Karpas-422 (cell line): Measurements from ENCODE around the gene ZNF330. TPM values are rescaled to one million over a fixed set of nuclear protein-coding genes. Genes with fewer than 3 reads are reported as not detected.
"Not testable (repeated sequence)": the region's sequence is repeated elsewhere in the genome, so short reads cannot be mapped to it uniquely, and the experiment has no call there.

ENCODE experiments used
- DNase-seq: peaks from one replicate; pipeline ENCODE4 v3.0.0-alpha.2; 2015
- H2AFZ ChIP-seq: fragments of 200-600 bp; sonication (generic); 2 replicates; pipeline ENCODE4 v1.6.1; 2014; ENCODE audit warnings: antibody characterized with exemption, low read length, mixed read lengths
- H3K27ac ChIP-seq: fragments of 200-600 bp; sonication (generic); 2 replicates; pipeline ENCODE4 v1.5.1; 2014; ENCODE audit warnings: mild to moderate bottlenecking, low read length, moderate library complexity
- H3K27me3 ChIP-seq: fragments of 200-600 bp; sonication (generic); 2 replicates; pipeline ENCODE4 v1.6.1; 2014; ENCODE audit warnings: low read length, mixed read lengths
- H3K36me3 ChIP-seq: fragments of 200-600 bp; sonication (generic); 2 replicates; pipeline ENCODE4 v1.6.1; 2014; ENCODE audit warnings: low read length, mixed read lengths; ENCODE audit not compliant: insufficient read depth
- H3K4me1 ChIP-seq: fragments of 200-600 bp; sonication (generic); 2 replicates; pipeline ENCODE4 v1.6.1; 2014; ENCODE audit warnings: mild to moderate bottlenecking, low read length, mixed read lengths
- H3K4me2 ChIP-seq: fragments of 200-600 bp; sonication (generic); 2 replicates; pipeline ENCODE4 v1.6.1; 2014; ENCODE audit warnings: low read length, low read depth, mild to moderate bottlenecking; ENCODE audit not compliant: poor library complexity, severe bottlenecking
- H3K4me3 ChIP-seq: fragments of 200-600 bp; sonication (generic); 2 replicates; pipeline ENCODE4 v1.5.1; 2014; ENCODE audit warnings: mild to moderate bottlenecking, antibody characterized with exemption, low read length, mixed read lengths
- H3K79me2 ChIP-seq: fragments of 200-600 bp; sonication (generic); 2 replicates; pipeline ENCODE4 v1.6.1; 2014; ENCODE audit warnings: mild to moderate bottlenecking, low read length, mixed read lengths
- H3K9ac ChIP-seq: fragments of 200-600 bp; sonication (generic); 2 replicates; pipeline ENCODE4 v1.6.0; 2014; ENCODE audit warnings: low read length
- H3K9me2 ChIP-seq: fragments of 200-600 bp; sonication (generic), shearing (Covaris generic); replicated peaks from 2 replicates; pipeline ENCODE4 v1.6.0; 2014; ENCODE audit warnings: mild to moderate bottlenecking, low read length, moderate library complexity; ENCODE audit not compliant: insufficient read depth
- H3K9me3 ChIP-seq: fragments of 300-700, 200-600 bp; sonication (generic); 2 replicates; pipeline ENCODE4 v1.6.1; 2014; ENCODE audit warnings: low read length, mixed read lengths
- H4K20me1 ChIP-seq: fragments of 200-600 bp; sonication (generic); 2 replicates; pipeline ENCODE4 v1.6.1; 2014; ENCODE audit warnings: mild to moderate bottlenecking, antibody characterized with exemption, low read length, low read depth; ENCODE audit not compliant: insufficient read depth
- total RNA-seq: library from RNA; depleted of rRNA; stranded (reverse); fragments of >200 nt; shearing (Covaris generic); gene quantifications from 2 replicates; pipeline ENCODE4 v1.2.3, GENCODE V29; 2014; ENCODE audit warnings: low replicate concordance

The ZNF330 gene
- total RNA-seq, 1 experiment from 2014 or later: 53.6 TPM

DNA sequence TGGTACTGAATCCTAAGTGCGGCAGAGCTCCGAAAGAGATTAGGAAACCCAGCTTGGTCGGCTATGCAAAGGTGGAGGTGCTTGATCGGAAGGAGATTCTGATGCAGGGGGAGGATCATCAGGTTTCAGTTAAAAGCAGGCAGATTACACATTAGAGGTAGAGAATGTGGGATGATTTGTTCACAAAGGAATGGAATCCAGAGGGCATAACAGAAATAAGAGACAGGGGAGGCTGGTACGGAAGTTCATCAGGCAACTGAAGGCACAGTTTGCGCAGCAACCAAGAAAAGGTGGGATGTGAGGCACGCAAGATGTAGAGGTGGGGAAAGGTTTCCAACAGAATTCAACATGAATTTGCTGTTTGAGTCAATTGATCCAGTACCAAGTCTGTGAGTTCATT lies 424 bp upstream of the ZNF330 start:
- Histone ChIP-seq H2AFZ (peak overlapping the region; percentile 78), H3K36me3 (peaks cover 26% of the 10 kb centered on the region), H3K79me2 (peaks cover 45% of the 10 kb centered on the region), H3K4me3 (peak overlapping the region; percentile 90), H3K4me2 (peak overlapping the region; percentile 72), H3K27ac (no peak overlapping the region), H4K20me1 (peaks cover 9% of the 10 kb centered on the region; the same call in 1 of the 2 replicates), H3K9me3 (no peaks in the 10 kb centered on the region), H3K9me2 (no peaks in the 10 kb centered on the region), H3K4me1 (peaks cover 14% of the 10 kb centered on the region), H3K9ac (no peak overlapping the region), H3K27me3 (no peaks in the 10 kb centered on the region)
- no peak for DNase-seq

DNA sequence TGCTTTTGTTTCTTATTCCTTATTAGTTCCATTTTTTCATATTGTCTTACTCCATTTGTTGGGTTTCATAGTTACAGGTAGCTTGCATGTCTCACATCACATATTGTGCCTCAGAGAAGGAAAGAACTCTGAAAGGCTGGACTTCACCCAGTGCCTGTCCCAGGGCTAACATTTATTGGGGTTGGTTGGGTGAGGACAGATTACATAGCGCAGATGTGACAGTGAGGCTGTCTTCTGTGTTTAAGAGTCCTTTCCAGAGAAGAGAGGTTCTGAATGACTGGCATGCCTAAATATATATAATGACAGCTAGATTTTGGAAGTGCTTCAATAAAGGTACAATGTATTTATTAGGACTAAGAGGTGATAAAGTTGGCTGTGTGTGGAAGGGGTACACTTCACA lies 2.7 kb downstream of the ZNF330 start:
- H3K4me2 ChIP-seq: no peak overlapping the region
- DNase-seq: no peak

DNA sequence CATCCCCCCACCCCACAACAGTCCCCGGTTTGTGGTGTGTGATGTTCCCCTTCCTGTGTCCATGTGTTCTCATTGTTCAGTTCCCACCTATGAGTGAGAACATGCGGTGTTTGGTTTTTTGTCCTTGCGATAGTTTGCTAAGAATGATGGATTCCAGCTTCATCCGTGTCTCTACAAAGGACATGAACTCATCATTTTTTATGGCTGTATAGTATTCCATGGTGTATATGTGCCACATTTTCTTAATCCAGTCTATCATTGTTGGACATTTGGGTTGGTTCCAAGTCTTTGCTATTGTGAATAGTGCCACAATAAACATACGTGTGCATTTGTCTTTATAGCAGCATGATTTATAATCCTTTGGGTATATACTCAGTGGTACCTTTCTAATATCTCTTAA lies 6.6 kb downstream of the ZNF330 start:
- Histone ChIP-seq H3K79me2 (peaks cover 54% of the 10 kb centered on the region), H3K36me3 (peaks cover 78% of the 10 kb centered on the region)
- not testable (repeated sequence) for H3K9me3 ChIP-seq, H2AFZ ChIP-seq, H3K27ac ChIP-seq, H3K27me3 ChIP-seq, H3K4me2 ChIP-seq, H3K9ac ChIP-seq, H3K4me1 ChIP-seq, H3K9me2 ChIP-seq, H3K4me3 ChIP-seq, DNase-seq, H4K20me1 ChIP-seq

More for the DNA sequence above, 2.7 kb downstream of the ZNF330 start:
- H3K4me1 ChIP-seq: peaks cover 14% of the 10 kb centered on the region
- H3K4me3 ChIP-seq: no peak overlapping the region
- peaks cover 9% of the 10 kb centered on the region; the same call in 1 of the 2 replicates for H4K20me1 ChIP-seq
- H3K79me2 ChIP-seq: peaks cover 64% of the 10 kb centered on the region
- peaks cover 52% of the 10 kb centered on the region for H3K36me3 ChIP-seq
- no peaks in the 10 kb centered on the region for H3K27me3 ChIP-seq
- no peak overlapping the region for H3K9ac ChIP-seq
- no peaks in the 10 kb centered on the region for H3K9me2 ChIP-seq
- H2AFZ ChIP-seq: no peak overlapping the region
- no peak overlapping the region for H3K27ac ChIP-seq
- H3K9me3 ChIP-seq: no peaks in the 10 kb centered on the region

DNA sequence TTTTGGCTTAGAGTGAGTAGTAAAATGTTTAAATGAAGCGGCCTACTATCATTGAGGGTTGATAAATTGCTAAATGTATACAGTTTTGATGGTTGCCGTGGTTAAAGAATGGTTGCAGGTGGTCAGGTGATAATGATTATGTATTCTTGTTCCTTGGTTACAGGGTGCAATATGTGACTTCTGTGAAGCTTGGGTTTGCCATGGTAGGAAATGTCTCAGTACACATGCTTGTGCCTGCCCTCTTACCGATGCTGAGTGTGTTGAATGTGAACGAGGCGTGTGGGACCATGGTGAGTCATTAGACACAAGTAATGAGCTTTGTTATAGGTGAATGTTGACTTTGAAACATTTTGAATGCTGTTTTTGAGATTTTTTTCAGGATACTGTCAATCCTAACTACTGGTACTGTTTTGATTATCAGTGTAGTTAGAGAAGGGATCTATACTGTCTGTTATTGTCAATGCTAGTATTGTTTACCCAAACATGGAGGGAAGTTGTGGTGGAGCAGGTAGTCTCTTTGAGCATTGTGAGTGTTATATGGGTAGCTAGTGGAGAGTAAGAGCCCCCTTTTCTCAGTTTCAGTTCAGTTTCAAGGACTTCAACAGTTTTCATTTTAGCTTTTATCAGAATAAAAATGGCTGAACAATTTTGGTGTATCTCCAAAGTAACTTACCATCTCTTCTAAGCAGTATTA lies 8.9 kb downstream of the ZNF330 start:
- Histone ChIP-seq H3K4me1 (no peaks in the 10 kb centered on the region), H3K27ac (no peak overlapping the region), H3K9me2 (no peaks in the 10 kb centered on the region), H2AFZ (no peak overlapping the region), H3K4me2 (no peak overlapping the region), H3K9ac (no peak overlapping the region), H3K9me3 (no peaks in the 10 kb centered on the region), H4K20me1 (no peaks in the 10 kb centered on the region), H3K4me3 (no peak overlapping the region), H3K36me3 (peaks cover 79% of the 10 kb centered on the region), H3K27me3 (no peaks in the 10 kb centered on the region), H3K79me2 (peaks cover 31% of the 10 kb centered on the region)
- no peak for DNase-seq

DNA sequence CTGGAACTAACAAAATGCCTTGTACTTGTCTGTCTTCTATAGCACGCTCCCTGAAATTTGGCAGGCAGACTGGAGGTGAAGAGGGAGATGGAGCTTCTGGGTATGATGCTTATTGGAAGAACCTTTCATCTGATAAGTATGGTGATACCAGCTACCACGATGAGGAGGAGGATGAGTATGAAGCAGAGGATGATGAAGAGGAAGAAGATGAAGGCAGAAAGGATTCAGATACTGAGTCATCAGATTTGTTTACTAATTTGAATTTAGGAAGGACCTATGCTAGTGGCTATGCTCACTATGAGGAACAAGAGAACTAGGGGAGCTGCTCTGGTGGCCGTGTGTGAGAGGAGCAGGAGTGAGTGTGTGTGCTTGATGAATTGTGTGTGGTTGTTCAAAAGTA lies 13.0 kb downstream of the ZNF330 start:
- H3K36me3 ChIP-seq: peaks cover 47% of the 10 kb centered on the region
- no peaks in the 10 kb centered on the region for H3K9me3 ChIP-seq
- H3K27ac ChIP-seq: no peak overlapping the region
- H3K79me2 ChIP-seq: peaks cover 3% of the 10 kb centered on the region; the same call in 1 of the 2 replicates
- H3K4me2 ChIP-seq: no peak overlapping the region
- no peak overlapping the region for H2AFZ ChIP-seq
- no peaks in the 10 kb centered on the region for H3K9me2 ChIP-seq
- H3K9ac ChIP-seq: no peak overlapping the region
- H3K4me1 ChIP-seq: no peaks in the 10 kb centered on the region
- H4K20me1 ChIP-seq: no peaks in the 10 kb centered on the region
- no peak overlapping the region for H3K4me3 ChIP-seq
- no peaks in the 10 kb centered on the region for H3K27me3 ChIP-seq
- no peak for DNase-seq

- Histone ChIP-seq H3K9me3 (no peaks in the 10 kb centered on the region), H3K27ac (no peak overlapping the region), H3K4me3 (no peak overlapping the region), H4K20me1 (no peaks in the 10 kb centered on the region), H3K9me2 (no peaks in the 10 kb centered on the region), H3K4me2 (no peak overlapping the region), H3K27me3 (no peaks in the 10 kb centered on the region), H2AFZ (no peak overlapping the region), H3K36me3 (peaks cover 16% of the 10 kb centered on the region), H3K4me1 (no peaks in the 10 kb centered on the region), H3K79me2 (no peaks in the 10 kb centered on the region), H3K9ac (no peak overlapping the region)
- DNase-seq: no peak
Measured at GRCh38 chr4:141238186-141238585, 17.5 kb downstream of the ZNF330 start.

DNA sequence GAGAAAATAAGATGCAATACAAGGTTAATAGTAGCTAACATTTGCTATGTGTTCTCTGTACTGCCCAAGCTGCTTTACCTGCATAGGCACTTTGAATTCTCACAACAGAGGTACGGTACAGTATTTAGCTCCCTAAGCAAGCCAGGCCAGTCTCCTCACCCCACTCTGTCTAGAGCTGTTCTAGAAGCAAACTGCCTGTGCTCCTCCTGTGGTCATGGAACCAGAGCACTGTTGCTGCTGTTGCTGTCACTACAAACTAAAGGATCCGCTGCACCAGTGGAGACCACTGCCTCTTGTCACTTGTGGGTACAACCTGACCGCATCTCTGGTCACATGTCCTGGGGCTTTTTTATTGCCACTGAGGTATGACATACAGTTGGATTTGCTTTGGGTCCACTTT lies 19.6 kb downstream of the ZNF330 start:
- H3K9me3 ChIP-seq: no peaks in the 10 kb centered on the region
- no peaks in the 10 kb centered on the region for H4K20me1 ChIP-seq
- H3K4me2 ChIP-seq: no peak overlapping the region
- no peaks in the 10 kb centered on the region for H3K27me3 ChIP-seq
- H3K27ac ChIP-seq: no peak overlapping the region
- H2AFZ ChIP-seq: no peak overlapping the region
- no peak for DNase-seq
- no peak overlapping the region for H3K4me3 ChIP-seq
- no peaks in the 10 kb centered on the region for H3K9me2 ChIP-seq
- no peaks in the 10 kb centered on the region for H3K4me1 ChIP-seq
- no peaks in the 10 kb centered on the region for H3K36me3 ChIP-seq
- H3K79me2 ChIP-seq: no peaks in the 10 kb centered on the region
- no peak overlapping the region for H3K9ac ChIP-seq

DNA sequence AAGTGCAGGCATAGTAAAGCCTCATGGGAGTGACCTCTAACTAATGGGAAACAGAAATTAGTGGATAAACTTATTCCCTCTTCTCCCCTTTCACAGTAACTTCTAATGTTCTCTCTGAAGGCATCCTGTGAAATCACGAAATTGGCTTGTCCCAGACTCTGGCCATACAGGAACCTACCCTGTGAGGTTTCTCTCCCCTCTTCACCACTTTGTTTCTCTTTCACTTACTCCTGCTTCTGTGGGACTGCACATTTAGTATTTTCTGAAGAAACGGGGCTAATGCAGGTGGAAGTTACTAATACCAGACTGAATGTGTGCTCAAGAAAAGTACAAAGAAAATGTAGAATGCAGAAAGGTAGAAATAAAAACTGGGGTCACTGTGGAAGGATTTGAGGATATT lies 20.0 kb downstream of the ZNF330 start:
- no peak overlapping the region for H2AFZ ChIP-seq
- no peaks in the 10 kb centered on the region for H4K20me1 ChIP-seq
- H3K4me1 ChIP-seq: no peaks in the 10 kb centered on the region
- H3K4me3 ChIP-seq: no peak overlapping the region
- no peak overlapping the region for H3K27ac ChIP-seq
- H3K9me3 ChIP-seq: no peaks in the 10 kb centered on the region
- no peaks in the 10 kb centered on the region for H3K79me2 ChIP-seq
- H3K27me3 ChIP-seq: no peaks in the 10 kb centered on the region
- DNase-seq: no peak
- no peaks in the 10 kb centered on the region for H3K9me2 ChIP-seq
- no peak overlapping the region for H3K9ac ChIP-seq
- H3K36me3 ChIP-seq: no peaks in the 10 kb centered on the region
- no peak overlapping the region for H3K4me2 ChIP-seq
